Measurements from ENCODE around the gene FOXI2. TPM values are rescaled to one million over a fixed set of nuclear protein-coding genes. Genes with fewer than 3 reads are reported as not detected.

FOXI2 gene
- total and polyA plus RNA-seq, 11 donors = 0.14 to 0.61 (median 0.29) TPM; not detected in 3

GRCh38 chr10:127715249-127715648, 21.7 kb upstream of the FOXI2 start:
- Histone ChIP-seq H3K4me1 (no peaks in the 10 kb centered on the region), H3K27me3 (peaks cover 0 to 11% (median 0%) of the 10 kb centered on the region in 9 donors), H3K9me3 (no peaks in the 10 kb centered on the region), H3K27ac (no peak overlapping the region), H3K4me3 (no peak overlapping the region), H3K36me3 (no peaks in the 10 kb centered on the region)
- WGBS, 4 donors = 39 to 49% (median 40%) methylated on average over 6 of the region's 6 CpGs
- ATAC-seq (no peak), DNase-seq (no peak)
- TF ChIP-seq POLR2A (IDR thresholded peaks at IDR 0.05) = no peak
- no peak for TF ChIP-seq CTCF (IDR thresholded peaks at IDR 0.05)
- intact Hi-C loops (cut with DNase I) = loop anchor here in 6 of 10 donors (2.0 to 10.0 kb wide), 8 partner anchors 100 to 440 kb away; no protein-coding TSS in a partner anchor

GRCh38 chr10:127715782-127716378, 21.1 kb upstream of the FOXI2 start:
- ATAC-seq (no peak), DNase-seq (no peak)
- Histone ChIP-seq H3K9me3 (no peaks in the 10 kb centered on the region), H3K27ac (no peak overlapping the region), H3K27me3 (peaks cover 0 to 11% (median 0%) of the 10 kb centered on the region in 9 donors), H3K4me3 (no peak overlapping the region), H3K4me1 (no peaks in the 10 kb centered on the region), H3K36me3 (no peaks in the 10 kb centered on the region)
- TF ChIP-seq CTCF (IDR thresholded peaks at IDR 0.05) = peak in 11 of 12 donors; percentile 17 to 67 (median 51)
- no peak for TF ChIP-seq POLR2A (IDR thresholded peaks at IDR 0.05)
- intact Hi-C loops (cut with DNase I) = loop anchor here (1.0 to 10.0 kb wide), 12 partner anchors 99 to 439 kb away; no protein-coding TSS in a partner anchor
- 45 to 82% (median 53%) methylated on average over 3 of the region's 3 CpGs for WGBS, 4 donors

- TF ChIP-seq POLR2A (IDR thresholded peaks at IDR 0.05) = no peak
- Histone ChIP-seq H3K4me1 (no peaks in the 10 kb centered on the region), H3K4me3 (no peak overlapping the region), H3K36me3 (no peaks in the 10 kb centered on the region), H3K9me3 (peaks cover 0 to 19% (median 0%) of the 10 kb centered on the region in 12 donors), H3K27me3 (peaks cover 0 to 3% (median 0%) of the 10 kb centered on the region in 9 donors), H3K27ac (no peak overlapping the region)
- intact Hi-C loops (cut with DNase I) = loop anchor here in 1 of 10 donors (10.0 kb wide), 1 partner anchor 295 kb away; no protein-coding TSS in a partner anchor
- WGBS, 4 donors = 45 to 67% (median 64%) methylated on average over 3 to 4 of the region's 4 CpGs
- no peak for ATAC-seq
- DNase-seq = no peak
These were observed 16.8 kb upstream of the FOXI2 start for GRCh38 chr10:127720142-127720541.

GRCh38 chr10:127720903-127721302, 16.1 kb upstream of the FOXI2 start:
- H3K27me3 ChIP-seq = peaks cover 0 to 3% (median 0%) of the 10 kb centered on the region in 9 donors
- H3K4me3 ChIP-seq = no peak overlapping the region
- WGBS, 4 donors = 55 to 95% (median 75%) methylated on average over 2 to 3 of the region's 3 CpGs
- H3K27ac ChIP-seq = no peak overlapping the region
- no peaks in the 10 kb centered on the region for H3K36me3 ChIP-seq
- H3K4me1 ChIP-seq = no peaks in the 10 kb centered on the region
- no peak for TF ChIP-seq POLR2A (IDR thresholded peaks at IDR 0.05)
- TF ChIP-seq CTCF (IDR thresholded peaks at IDR 0.05) = no peak
- ATAC-seq (no peak), DNase-seq (no peak)
- H3K9me3 ChIP-seq = peaks cover 0 to 19% (median 0%) of the 10 kb centered on the region in 12 donors
- intact Hi-C loops (cut with DNase I) = loop anchor here in 1 of 10 donors (10.0 kb wide), 1 partner anchor 294 kb away; no protein-coding TSS in a partner anchor

Measured in heart left ventricle (tissue), 16 donors.